ENCODE measurements around the gene CHRND. TPM values are rescaled to one million over a fixed set of nuclear protein-coding genes. Genes with fewer than 3 reads are reported as not detected.

The CHRND gene
- total RNA-seq, 1 donor from 2014 or later, result not detected

GRCh38 chr2:232495292-232495691 lies 30.7 kb upstream of the CHRND start:
- Histone ChIP-seq H3K36me3 (no peaks in the 10 kb centered on the region), H3K27ac (no peak overlapping the region), H3K27me3 (no peaks in the 10 kb centered on the region), H3K4me1 (no peaks in the 10 kb centered on the region), H3K4me3 (no peak overlapping the region), H3K9me3 (no peaks in the 10 kb centered on the region)
- TF ChIP-seq CTCF (IDR thresholded peaks at IDR 0.05), result no peak
- no peak for ATAC-seq
- no peak for DNase-seq
- intact Hi-C loops (cut with DNase I), result no loop called here

- Histone ChIP-seq H3K27ac (no peak overlapping the region), H3K4me3 (no peak overlapping the region), H3K36me3 (no peaks in the 10 kb centered on the region), H3K27me3 (peaks cover under 1% of the 10 kb centered on the region), H3K9me3 (no peaks in the 10 kb centered on the region), H3K4me1 (no peaks in the 10 kb centered on the region)
- no peak for TF ChIP-seq CTCF (IDR thresholded peaks at IDR 0.05)
- intact Hi-C loops (cut with DNase I), result no loop called here
- DNase-seq (no peak), ATAC-seq (no peak)
Measured at GRCh38 chr2:232496501-232497270, 29.3 kb upstream of the CHRND start.

- DNase-seq, result no peak
- Histone ChIP-seq H3K27me3 (peaks cover 7% of the 10 kb centered on the region), H3K9me3 (no peaks in the 10 kb centered on the region), H3K27ac (no peak overlapping the region), H3K36me3 (no peaks in the 10 kb centered on the region), H3K4me1 (no peaks in the 10 kb centered on the region), H3K4me3 (no peak overlapping the region)
- intact Hi-C loops (cut with DNase I), result no loop called here
- no peak for TF ChIP-seq CTCF (IDR thresholded peaks at IDR 0.05)
- no peak for ATAC-seq
Measured at GRCh38 chr2:232497348-232497747, 28.6 kb upstream of the CHRND start.

GRCh38 chr2:232498452-232498851 lies 27.5 kb upstream of the CHRND start:
- Histone ChIP-seq H3K9me3 (no peaks in the 10 kb centered on the region), H3K4me3 (no peak overlapping the region), H3K27me3 (peaks cover 15% of the 10 kb centered on the region), H3K4me1 (peaks cover 6% of the 10 kb centered on the region), H3K27ac (no peak overlapping the region), H3K36me3 (no peaks in the 10 kb centered on the region)
- DNase-seq (no peak), ATAC-seq (no peak)
- TF ChIP-seq CTCF (IDR thresholded peaks at IDR 0.05), result no peak
- intact Hi-C loops (cut with DNase I), result no loop called here

- Histone ChIP-seq H3K27ac (no peak overlapping the region), H3K9me3 (no peaks in the 10 kb centered on the region), H3K4me1 (peaks cover 9% of the 10 kb centered on the region), H3K27me3 (peaks cover 33% of the 10 kb centered on the region), H3K36me3 (no peaks in the 10 kb centered on the region), H3K4me3 (no peak overlapping the region)
- intact Hi-C loops (cut with DNase I), result no loop called here
- no peak for DNase-seq
- ATAC-seq, result no peak
- no peak for TF ChIP-seq CTCF (IDR thresholded peaks at IDR 0.05)
Measured at GRCh38 chr2:232501331-232501771, 24.6 kb upstream of the CHRND start.
